COLO668 (cell line): ENCODE measurements around the gene CHN2.

ENCODE experiments used
- DNase-seq: peaks from one replicate; lab custom pipeline; 2025; ENCODE audit not compliant: unreplicated experiment; lab: John Stamatoyannopoulos, UW

CHN2 gene

DNA sequence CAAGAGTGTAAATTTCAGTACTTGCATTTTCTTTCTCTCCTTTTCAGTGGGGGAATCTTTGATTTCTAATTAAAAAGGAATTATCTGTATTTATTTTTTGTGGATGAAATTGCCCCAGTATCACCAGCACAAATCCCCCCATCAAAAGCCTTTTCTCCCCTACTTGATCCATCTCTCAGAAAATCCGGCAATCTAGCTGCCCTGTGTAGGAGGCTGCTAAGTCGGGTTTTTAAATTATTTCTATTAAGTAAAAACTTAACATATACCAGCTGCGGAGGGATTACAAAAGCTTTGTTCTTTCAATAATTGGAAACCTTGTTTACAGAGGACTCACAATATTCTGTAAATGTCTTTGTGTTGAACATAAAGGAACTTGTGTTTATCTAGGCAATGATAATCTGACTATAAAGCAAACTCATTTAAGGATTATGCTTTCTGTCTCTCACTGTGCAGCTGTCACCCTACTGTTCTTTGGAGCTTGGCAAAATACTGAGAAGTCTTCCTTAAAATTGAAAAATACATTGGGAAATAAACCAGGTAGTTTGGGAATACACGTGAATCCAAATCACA lies 191.7 kb downstream of the CHN2 start:
- no peak for DNase-seq

GRCh38 chr7:29391262-29391661 lies 196.7 kb downstream of the CHN2 start:
- DNase-seq = no peak

GRCh38 chr7:29394321-29394720 lies 199.7 kb downstream of the CHN2 start:
- DNase-seq = no peak

- DNase-seq = no peak
Measured at GRCh38 chr7:29396563-29396962, 202.0 kb downstream of the CHN2 start.

DNA sequence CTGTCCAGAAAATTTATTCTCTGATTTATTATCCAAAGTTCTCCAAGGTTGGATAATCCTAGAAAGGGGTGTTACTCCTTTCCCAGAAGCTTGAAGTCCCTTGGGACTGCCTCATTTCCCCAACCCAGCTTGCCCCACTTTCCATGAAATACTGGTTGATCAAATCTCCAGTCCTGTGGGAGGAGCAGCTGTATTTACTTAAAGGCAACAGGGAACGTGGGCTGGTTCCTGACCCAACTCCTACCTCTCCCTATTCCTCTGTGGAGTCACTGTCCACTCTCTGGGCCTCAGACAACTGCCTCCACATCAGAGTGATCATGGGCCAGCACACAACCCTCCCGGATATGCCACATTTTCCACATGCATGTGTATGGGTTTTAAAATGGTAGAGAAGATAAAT lies 202.8 kb downstream of the CHN2 start:
- DNase-seq = peak; percentile 51

DNA sequence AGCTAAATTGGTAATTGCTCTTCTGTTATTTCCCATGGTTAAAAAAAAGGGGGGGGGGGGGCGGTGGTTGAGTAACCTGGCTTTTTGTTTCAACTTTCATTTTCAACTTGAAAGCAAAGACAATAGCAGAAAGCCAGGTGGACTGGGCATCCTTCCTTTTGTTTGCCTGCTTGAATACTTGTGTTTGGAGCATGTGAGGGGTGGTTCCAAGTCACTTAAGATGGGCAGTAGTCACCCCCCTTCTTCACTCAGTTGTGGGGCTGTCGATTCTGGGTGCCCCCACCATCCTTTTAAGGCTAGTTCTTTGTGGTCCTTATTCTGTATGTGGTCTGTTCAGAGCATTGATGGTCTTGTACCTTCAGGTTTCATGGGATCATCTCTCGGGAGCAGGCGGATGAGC lies 203.4 kb downstream of the CHN2 start:
- DNase-seq = no peak

GRCh38 chr7:29400437-29400836 lies 205.9 kb downstream of the CHN2 start:
- no peak for DNase-seq

DNA sequence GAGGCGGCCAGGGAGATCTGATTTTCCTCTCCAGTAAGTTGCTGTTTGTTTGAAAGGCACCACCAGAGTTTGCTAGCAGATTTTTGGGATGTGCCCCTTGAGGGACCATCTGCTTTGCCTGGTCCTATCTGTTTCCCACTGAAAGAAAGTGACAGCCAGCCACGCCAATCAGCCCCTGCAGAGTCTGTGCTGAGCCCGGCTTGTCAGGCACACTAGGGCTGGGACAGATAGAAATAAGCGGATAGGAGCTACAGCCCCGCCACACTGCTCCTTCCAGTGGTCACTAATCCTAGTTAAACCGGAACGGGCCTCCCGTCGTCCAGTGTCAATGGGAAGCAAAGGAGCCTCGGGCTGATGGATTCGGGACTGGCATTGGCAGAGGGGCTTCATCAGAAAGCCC lies 207.2 kb downstream of the CHN2 start:
- DNase-seq = no peak

DNA sequence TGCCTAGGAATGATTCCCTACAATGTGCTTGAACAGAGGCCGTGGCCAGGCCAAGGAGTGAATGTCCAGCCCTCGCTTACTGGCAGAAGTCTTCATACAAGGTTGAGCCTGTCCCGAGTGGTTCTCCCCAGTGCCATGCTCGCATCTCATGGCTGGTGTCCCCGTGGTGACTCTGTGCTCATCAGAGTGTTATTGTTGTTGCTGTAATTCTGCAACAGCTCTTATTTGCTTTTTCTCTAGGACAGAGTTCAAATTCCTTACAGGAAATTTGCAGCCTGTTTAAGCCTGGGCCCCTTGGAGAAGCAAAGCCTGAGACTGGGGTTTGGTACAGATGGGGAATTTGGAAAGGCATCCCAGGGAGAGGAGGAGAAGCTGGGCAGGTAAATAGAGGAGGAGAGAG lies 211.3 kb downstream of the CHN2 start:
- DNase-seq = no peak

DNA sequence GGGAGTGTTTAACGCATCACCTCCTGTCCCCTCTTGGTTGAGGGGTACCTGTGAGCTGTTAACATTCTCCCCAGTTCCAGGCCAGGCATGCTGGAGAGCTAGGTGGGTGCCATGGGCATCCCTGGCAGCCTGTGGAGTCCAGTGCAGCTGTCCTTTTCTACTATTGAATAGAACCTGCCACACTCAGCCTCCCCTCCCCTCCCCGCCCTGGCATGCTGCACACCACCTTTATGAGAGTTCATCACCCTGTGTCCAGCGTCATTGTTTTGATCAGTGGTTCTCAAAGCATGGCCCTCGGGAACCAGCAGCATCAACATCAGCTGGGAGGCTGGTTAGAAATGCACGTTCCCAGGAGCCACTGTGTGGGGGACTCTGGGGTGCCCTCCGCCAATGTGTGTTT lies 211.8 kb downstream of the CHN2 start:
- no peak for DNase-seq

DNA sequence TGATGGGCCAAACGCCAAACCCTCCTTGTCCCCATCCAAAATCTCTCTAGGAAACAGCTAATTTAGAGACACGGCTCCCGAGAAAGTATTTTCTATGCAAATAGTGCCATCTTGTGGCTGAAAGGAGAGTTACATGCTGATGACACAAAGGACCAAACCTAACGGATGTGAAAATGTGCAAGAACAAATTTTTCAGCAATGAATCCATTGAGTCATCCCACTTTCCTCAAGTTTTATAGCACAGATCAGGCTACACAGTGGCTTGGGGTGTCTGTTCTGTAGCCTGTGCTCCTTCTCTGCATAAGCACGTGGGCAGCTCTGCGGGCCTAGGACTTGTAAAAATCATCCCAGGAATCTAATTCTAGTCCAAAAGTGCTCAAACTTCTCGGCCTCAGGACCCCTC lies 214.3 kb downstream of the CHN2 start:
- peak; percentile 81 for DNase-seq

DNA sequence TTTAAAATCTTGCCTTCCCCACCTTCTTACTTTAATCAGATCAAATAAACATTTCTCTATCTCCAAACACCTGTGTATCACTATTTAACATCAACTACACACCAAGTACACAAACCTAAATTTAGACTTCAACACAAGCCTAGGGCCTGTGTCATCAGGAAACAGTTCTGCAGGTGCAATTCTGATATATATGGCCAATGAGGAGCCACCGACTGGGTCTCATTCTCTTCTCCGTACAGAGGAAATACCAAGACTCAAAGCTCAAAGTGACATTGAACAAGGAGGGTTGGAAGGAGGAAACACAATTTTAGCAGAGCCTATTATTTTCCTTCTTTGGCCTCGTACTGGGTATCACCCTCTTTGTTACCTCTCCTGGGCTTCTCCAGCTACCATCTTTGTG lies 216.4 kb downstream of the CHN2 start:
- no peak for DNase-seq

DNA sequence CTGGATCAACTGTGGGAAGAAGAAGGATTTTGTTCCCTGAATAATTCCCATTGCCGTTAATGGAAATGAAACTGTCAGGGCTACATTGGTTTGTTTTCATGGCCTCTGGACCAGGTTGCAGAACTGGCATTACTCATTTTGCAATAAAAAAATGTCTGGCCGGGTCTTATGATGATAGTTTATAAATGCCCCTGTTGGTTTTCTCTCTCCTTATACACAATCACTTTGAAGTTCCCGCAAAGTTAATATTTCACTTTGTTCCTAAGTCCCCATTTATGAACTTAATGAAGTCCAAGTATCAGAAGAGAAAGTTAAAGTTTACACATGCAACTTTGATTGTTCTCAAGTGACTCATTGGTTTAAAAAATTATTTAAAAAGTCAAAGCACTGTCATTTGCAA lies 218.3 kb downstream of the CHN2 start:
- no peak for DNase-seq

DNA sequence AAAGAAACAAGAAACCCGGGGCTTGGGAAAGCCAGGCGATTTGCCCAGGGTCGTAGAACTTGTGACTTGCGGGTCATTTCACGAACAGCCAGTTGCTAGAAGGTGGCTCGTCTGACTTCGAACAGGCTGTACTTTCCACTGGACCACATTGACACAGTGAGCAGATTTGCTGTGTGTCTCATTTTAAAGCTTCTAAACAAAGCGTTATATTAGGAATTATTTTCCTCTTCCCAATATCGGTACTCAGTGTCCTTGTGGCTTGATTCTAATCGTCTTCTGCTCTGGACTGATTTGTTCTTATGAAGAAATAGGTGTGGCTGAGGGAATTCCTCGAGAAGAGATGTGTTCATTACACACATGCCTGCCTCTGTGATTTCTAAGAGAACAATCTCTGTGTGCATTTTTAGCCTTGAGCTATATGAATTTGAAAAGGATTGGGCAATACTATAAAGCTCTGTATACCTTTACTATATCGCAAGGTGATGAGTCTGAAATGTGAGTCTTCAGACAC lies 219.1 kb downstream of the CHN2 start:
- no peak for DNase-seq

GRCh38 chr7:29414216-29414615 lies 219.6 kb downstream of the CHN2 start:
- DNase-seq = no peak

- no peak for DNase-seq
Measured at GRCh38 chr7:29415215-29415614, 220.6 kb downstream of the CHN2 start.

DNA sequence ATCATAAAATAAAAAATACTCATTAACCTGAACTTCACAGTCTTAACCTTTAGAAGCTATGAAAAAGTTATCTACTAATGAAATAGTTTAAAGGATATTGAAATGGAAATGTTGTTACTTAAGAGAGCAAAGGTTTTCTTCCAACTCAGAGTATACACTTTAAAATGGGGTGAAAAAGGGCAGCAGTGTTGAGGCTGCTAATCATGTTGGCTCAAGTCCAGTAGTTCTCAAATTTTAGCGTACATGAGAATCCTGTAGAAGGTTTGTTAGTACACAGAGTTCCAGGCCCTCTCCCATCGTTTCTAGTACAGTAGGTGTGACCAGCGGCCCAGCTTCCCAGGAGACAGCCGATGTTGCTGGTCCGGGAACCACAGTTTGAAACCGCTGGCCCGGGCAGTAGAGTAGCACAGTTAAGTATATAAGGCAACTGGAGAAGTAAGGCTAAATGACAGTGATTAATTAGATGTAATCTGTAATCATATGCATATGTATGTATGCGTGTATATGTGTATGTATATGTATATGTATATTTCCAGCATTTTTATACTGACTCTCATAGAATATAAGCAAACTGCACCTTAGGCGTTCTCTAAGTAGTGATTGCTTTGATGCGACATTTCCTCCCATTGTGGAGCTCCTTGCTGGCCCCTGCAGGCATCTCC lies 221.8 kb downstream of the CHN2 start:
- DNase-seq = no peak

DNA sequence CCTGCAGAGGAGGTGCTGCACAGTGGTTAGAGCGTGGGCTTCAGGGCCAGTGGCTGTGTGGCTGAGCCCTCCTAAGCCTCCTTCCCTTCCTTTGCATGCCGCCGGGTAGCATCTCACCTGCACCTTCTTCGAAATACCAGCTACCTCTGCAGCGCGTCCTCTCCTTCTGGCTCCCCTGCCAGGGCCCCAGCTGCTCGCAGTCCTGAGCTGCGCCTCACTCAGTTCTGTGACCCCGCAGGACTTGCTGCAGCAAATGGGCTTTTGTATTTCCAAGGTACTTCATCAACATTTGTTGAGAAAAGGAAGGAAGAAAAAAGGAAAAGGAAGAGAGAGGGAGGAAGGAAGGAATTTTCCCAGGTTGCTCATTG lies 222.3 kb downstream of the CHN2 start:
- DNase-seq = no peak

GRCh38 chr7:29418056-29418455 lies 223.5 kb downstream of the CHN2 start:
- DNase-seq = no peak

GRCh38 chr7:29418651-29419050 lies 224.1 kb downstream of the CHN2 start:
- DNase-seq = no peak

DNA sequence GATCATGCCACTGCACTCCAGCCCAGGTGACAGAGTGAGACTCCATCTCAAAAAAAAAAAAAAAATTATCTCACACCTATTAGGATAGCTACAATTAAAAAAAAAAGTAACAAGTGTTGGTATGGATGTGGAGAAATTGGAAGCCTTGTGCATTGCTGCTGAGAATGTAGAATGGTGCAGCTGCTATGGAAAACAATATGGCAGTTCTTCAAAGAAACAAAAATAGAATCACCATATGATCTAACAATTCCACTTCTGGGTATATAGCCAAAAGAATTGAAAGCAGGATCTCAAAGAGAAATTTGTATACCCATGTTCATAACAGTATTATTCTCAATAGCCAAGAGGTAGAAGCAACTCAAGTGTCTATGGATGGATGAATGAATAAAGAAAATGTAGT lies 225.4 kb downstream of the CHN2 start:
- no peak for DNase-seq

GRCh38 chr7:29421010-29421956 lies 226.7 kb downstream of the CHN2 start:
- no peak for DNase-seq
